OCI-LY1 (cell line): ENCODE data around the gene VMAC.

Experiments
- H2AFZ ChIP-seq: fragments of 200-600 bp; sonication (generic), shearing (Covaris generic); 2 replicates; pipeline ENCODE4 v1.6.0; 2014; ENCODE audit warnings: antibody characterized with exemption, mild to moderate bottlenecking, low read length
- H3F3A ChIP-seq: fragments of 200-600 bp; sonication (generic), shearing (Covaris generic); 2 replicates; pipeline ENCODE4 v1.6.0; 2014; ENCODE audit warnings: mild to moderate bottlenecking, antibody characterized with exemption, low read length, moderate library complexity; ENCODE audit not compliant: insufficient read depth
- H3K27ac ChIP-seq: fragments of 200-600 bp; sonication (generic); 2 replicates; pipeline ENCODE4 v1.5.1; 2014; ENCODE audit warnings: low read length, mixed run types, mild to moderate bottlenecking, low read depth; ENCODE audit not compliant: poor library complexity, severe bottlenecking
- H3K27me3 ChIP-seq: fragments of 200-600 bp; sonication (generic); 2 replicates; pipeline ENCODE4 v1.6.0; 2014; ENCODE audit warnings: antibody characterized with exemption, mild to moderate bottlenecking, low read length, moderate library complexity; ENCODE audit not compliant: insufficient read depth
- H3K36me3 ChIP-seq: fragments of 200-600 bp; sonication (generic); 2 replicates; pipeline ENCODE4 v1.6.1; 2014; ENCODE audit warnings: mild to moderate bottlenecking, antibody characterized with exemption, low read length, moderate library complexity, mixed read lengths; ENCODE audit not compliant: insufficient read depth
- H3K4me1 ChIP-seq: fragments of 200-600 bp; sonication (generic); 2 replicates; pipeline ENCODE4 v1.5.1; 2014; ENCODE audit warnings: mild to moderate bottlenecking, low read length, moderate library complexity; ENCODE audit not compliant: insufficient read depth, severe bottlenecking
- H3K4me2 ChIP-seq: fragments of 200-600 bp; sonication (generic), shearing (Covaris generic); 2 replicates; pipeline ENCODE4 v1.6.1; 2014; ENCODE audit warnings: low read length
- H3K4me3 ChIP-seq: fragments of 200-600 bp; sonication (generic); 2 replicates; pipeline ENCODE4 v1.5.1; 2014; ENCODE audit warnings: low read length, low read depth, mild to moderate bottlenecking, mixed read lengths; ENCODE audit not compliant: poor library complexity, severe bottlenecking
- H3K79me2 ChIP-seq: fragments of 200-600 bp; shearing (Covaris generic); 2 replicates; pipeline ENCODE4 v1.6.1; 2016; ENCODE audit warnings: mixed run types, low read length, mixed read lengths; ENCODE audit not compliant: insufficient read depth
- H3K9ac ChIP-seq: fragments of 200-600 bp; sonication (generic), shearing (Covaris generic); 2 replicates; pipeline ENCODE4 v1.6.1; 2014; ENCODE audit warnings: mild to moderate bottlenecking, low read length, mixed read lengths
- H3K9me2 ChIP-seq: fragments of 200-600 bp; sonication (generic), shearing (Covaris generic); 2 replicates; pipeline ENCODE4 v1.6.1; 2014; ENCODE audit warnings: low read depth, mild to moderate bottlenecking, low read length, mixed read lengths
- H3K9me3 ChIP-seq: fragments of 200-600 bp; shearing (Covaris generic); 2 replicates; pipeline ENCODE4 v1.6.1; 2014; ENCODE audit warnings: low read length, mixed read lengths
- H4K20me1 ChIP-seq: fragments of 200-600 bp; sonication (generic), shearing (Covaris generic); 2 replicates; pipeline ENCODE4 v1.6.0; 2016; ENCODE audit warnings: mild to moderate bottlenecking, low read length; ENCODE audit not compliant: insufficient read depth
- EZH2 ChIP-seq: fragments of 200-600 bp; sonication (generic), shearing (Covaris generic); IDR thresholded peaks from 2 replicates; pipeline ENCODE4 v1.8.0; 2017; ENCODE audit warnings: borderline replicate concordance, mixed run types, mild to moderate bottlenecking, antibody characterized with exemption, low read length, moderate library complexity, mixed read lengths
- TF ChIP-seq, protein P1 (sequence below): fragments of 200-600 bp; sonication (generic), shearing (Covaris generic); IDR thresholded peaks from 2 replicates; pipeline ENCODE4 v1.5.1; 2017; ENCODE audit warnings: mild to moderate bottlenecking, antibody characterized with exemption, low read length, moderate library complexity, mixed read lengths

The VMAC gene

DNA sequence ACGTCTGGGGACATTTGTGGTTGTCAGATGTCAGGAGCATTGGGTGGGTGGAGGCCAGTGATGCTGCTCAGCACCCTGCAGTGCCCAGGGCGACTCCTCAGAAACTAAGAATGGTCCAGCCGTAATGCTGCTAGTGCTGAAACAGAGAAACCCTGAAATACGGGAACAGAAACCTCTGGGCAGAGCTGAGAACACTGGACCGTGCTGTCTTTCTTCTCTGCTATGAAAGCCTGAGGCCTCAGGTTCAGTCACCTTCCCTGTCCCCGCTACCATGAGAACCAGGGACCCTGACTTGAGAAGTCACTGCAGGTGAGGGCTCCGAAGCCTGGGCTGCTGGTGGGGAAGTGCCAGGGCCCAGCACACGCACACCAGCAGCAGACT, 22.8 kb downstream of the VMAC start:
- TF ChIP-seq EZH2 = no peak
- TF ChIP-seq, protein P1, sequence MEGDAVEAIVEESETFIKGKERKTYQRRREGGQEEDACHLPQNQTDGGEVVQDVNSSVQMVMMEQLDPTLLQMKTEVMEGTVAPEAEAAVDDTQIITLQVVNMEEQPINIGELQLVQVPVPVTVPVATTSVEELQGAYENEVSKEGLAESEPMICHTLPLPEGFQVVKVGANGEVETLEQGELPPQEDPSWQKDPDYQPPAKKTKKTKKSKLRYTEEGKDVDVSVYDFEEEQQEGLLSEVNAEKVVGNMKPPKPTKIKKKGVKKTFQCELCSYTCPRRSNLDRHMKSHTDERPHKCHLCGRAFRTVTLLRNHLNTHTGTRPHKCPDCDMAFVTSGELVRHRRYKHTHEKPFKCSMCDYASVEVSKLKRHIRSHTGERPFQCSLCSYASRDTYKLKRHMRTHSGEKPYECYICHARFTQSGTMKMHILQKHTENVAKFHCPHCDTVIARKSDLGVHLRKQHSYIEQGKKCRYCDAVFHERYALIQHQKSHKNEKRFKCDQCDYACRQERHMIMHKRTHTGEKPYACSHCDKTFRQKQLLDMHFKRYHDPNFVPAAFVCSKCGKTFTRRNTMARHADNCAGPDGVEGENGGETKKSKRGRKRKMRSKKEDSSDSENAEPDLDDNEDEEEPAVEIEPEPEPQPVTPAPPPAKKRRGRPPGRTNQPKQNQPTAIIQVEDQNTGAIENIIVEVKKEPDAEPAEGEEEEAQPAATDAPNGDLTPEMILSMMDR = no peak
- H3K36me3 ChIP-seq = peaks cover 95% of the 10 kb centered on the region

GRCh38 chr19:5929179-5929578, 24.5 kb downstream of the VMAC start:
- no peak overlapping the region for H3K9ac ChIP-seq
- peaks cover 91% of the 10 kb centered on the region for H3K36me3 ChIP-seq
- H3F3A ChIP-seq = no peaks in the 10 kb centered on the region
- no peaks in the 10 kb centered on the region for H3K9me2 ChIP-seq
- H3K27ac ChIP-seq = no peak overlapping the region
- H3K4me1 ChIP-seq = no peaks in the 10 kb centered on the region
- H3K4me3 ChIP-seq = no peak overlapping the region
- H3K4me2 ChIP-seq = no peak overlapping the region
- no peaks in the 10 kb centered on the region for H3K79me2 ChIP-seq
- TF ChIP-seq EZH2 = no peak
- TF ChIP-seq, protein P1 = no peak
- H3K9me3 ChIP-seq = no peaks in the 10 kb centered on the region
- H2AFZ ChIP-seq = no peak overlapping the region
- H3K27me3 ChIP-seq = no peaks in the 10 kb centered on the region
- H4K20me1 ChIP-seq = no peaks in the 10 kb centered on the region

More for the DNA sequence above, 22.8 kb downstream of the VMAC start:
- no peaks in the 10 kb centered on the region for H3K79me2 ChIP-seq
- H3K9me3 ChIP-seq = no peaks in the 10 kb centered on the region
- H3F3A ChIP-seq = no peaks in the 10 kb centered on the region
- no peaks in the 10 kb centered on the region for H3K9me2 ChIP-seq
- peak overlapping the region; percentile 6 for H3K27ac ChIP-seq
- H4K20me1 ChIP-seq = no peaks in the 10 kb centered on the region
- H2AFZ ChIP-seq = no peak overlapping the region
- H3K4me3 ChIP-seq = no peak overlapping the region
- no peaks in the 10 kb centered on the region for H3K4me1 ChIP-seq
- no peaks in the 10 kb centered on the region for H3K27me3 ChIP-seq
- no peak overlapping the region for H3K9ac ChIP-seq
- H3K4me2 ChIP-seq = no peak overlapping the region

GRCh38 chr19:5929625-5930024, 25.0 kb downstream of the VMAC start:
- Histone ChIP-seq H3K9ac (no peak overlapping the region), H3K9me2 (no peaks in the 10 kb centered on the region), H3K4me1 (no peaks in the 10 kb centered on the region), H3K4me2 (no peak overlapping the region), H3K79me2 (no peaks in the 10 kb centered on the region), H3K4me3 (no peak overlapping the region), H3K27me3 (no peaks in the 10 kb centered on the region), H3K36me3 (peaks cover 89% of the 10 kb centered on the region), H3K27ac (no peak overlapping the region), H3F3A (no peaks in the 10 kb centered on the region), H2AFZ (no peak overlapping the region), H4K20me1 (no peaks in the 10 kb centered on the region), H3K9me3 (no peaks in the 10 kb centered on the region)
- no peak for TF ChIP-seq EZH2
- TF ChIP-seq, protein P1 = no peak
